HG03575 (cell line): Measurements from ENCODE around the gene ZCCHC24.

Experiments used
- ATAC-seq: cut with Tn5 transposase; IDR thresholded peaks from one replicate; pipeline ENCODE4 v1.9.1; 2021; ENCODE audit not compliant: unreplicated experiment, insufficient number of reproducible peaks, low FRiP score; ENCODE audit errors: extremely low read depth

The ZCCHC24 gene

GRCh38 chr10:79418886-79419595, 26.4 kb downstream of the ZCCHC24 start:
- ATAC-seq = no peak

GRCh38 chr10:79418274-79418673, 27.1 kb downstream of the ZCCHC24 start:
- no peak for ATAC-seq

DNA sequence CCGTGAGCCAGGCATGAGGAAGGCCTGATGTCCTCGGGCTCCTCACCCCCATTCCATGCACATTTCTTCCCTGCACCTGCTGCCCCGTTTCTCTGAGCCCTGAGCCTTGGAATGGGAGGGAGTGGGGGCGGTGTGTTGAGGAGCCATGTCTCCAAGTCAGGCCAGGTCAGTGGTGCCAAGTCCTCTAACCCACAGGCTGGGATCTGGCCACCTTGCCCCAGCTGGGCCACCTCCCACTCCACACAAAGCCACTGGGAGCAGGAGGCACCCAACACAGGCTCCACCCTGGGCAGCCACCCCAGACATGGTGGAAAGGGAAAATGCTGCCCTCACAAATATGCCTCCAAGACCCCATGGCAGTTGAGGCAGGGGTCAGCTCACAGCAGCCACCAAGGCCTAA, 27.7 kb downstream of the ZCCHC24 start:
- ATAC-seq = no peak

- ATAC-seq = no peak
These were observed 28.2 kb downstream of the ZCCHC24 start for GRCh38 chr10:79417266-79417665.

DNA sequence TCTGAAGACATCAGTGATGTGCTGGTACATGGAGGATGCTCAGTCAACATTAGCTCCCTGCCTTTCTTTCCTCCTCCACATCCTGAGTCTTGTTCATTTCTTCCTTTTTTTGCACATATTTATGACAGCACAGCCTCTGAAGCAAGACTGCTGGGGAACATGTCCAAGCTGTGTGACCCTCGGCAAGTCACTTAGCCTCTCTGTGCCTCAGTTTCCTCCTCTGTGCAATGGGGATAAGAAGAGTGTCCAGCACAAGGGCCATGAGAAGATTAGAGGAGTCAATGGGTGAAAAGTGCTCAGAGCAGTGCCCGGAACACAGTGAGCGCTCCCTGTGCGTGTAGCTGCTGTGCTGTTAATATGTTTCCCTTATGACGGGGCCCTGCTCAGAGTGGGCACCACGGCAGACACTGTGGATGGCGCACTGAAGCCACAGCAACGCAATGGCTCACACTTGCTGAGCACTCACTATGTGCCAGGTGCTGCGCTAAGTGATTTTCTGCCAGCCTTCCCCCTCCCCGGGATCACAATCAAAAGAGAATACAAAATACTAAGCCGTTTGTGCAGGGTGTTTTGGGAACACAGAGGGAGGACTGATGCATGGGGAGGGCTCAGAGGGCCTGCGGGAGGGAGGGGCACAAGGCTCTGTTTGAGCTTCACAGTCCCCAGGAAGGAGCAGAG, 28.7 kb downstream of the ZCCHC24 start:
- no peak for ATAC-seq

DNA sequence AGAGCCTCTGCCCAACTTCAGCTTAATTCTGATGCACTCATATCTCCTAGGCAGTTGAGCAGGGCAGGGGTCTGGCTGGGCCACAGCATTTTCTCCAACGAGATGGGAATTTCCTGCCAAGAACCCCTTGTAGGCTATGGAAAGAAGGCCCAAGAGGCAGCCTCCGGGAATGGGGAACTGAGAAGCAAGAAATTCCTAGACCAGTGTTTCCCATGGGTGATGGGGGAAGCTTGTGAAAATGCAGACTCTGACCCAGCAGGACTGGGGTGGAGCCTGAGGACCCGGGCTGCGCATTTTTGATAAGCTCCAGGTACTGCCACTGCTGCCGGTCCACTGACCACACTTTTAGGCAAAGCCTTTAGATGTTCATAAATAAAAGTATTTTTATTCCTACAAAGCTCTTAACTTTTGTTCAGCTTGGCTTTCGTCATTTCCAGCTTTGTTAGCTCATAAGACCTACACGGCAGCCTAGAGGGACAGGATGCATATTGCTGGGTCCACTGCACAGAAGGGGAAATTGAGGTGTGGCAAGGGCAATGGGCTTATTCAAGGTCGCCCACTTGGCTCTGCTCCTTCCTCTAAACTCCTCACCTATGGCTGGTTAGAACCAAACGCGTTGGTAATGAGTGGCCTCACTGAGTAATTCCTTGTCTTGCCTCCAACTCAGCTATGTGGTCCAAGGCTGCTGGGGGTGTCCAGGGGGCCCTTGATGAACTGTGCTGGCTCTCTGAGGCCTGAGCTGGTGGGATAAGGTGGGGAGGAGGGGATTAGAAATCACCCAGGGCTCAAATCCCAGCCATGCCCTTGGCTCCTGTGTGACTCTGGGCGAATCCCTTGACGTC, 29.5 kb downstream of the ZCCHC24 start:
- ATAC-seq = no peak

DNA sequence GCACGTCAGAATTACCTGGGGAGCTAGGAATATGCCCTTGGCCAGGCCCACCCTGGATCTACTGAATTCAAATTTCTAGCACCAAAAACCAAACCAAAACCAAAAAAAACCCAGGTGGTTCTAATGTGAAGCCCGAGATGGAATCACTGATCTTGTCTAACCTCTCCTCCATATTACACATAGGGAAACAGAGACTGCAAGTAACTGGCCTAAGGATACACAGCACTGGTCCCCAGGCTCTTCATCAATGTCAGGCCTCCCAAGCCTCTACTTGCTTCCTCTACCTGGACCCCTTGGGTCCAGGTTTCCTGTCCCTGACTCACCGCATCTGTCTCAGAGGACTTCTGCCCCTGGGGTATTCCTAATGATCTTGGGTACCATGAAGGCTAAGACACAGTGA, 30.7 kb downstream of the ZCCHC24 start:
- ATAC-seq = no peak

- no peak for ATAC-seq
These were observed 32.2 kb downstream of the ZCCHC24 start for GRCh38 chr10:79413196-79413595.

- no peak for ATAC-seq
These were observed 32.9 kb downstream of the ZCCHC24 start for GRCh38 chr10:79412516-79412915.

- ATAC-seq = no peak
These were observed 33.6 kb downstream of the ZCCHC24 start for GRCh38 chr10:79411546-79412495.

DNA sequence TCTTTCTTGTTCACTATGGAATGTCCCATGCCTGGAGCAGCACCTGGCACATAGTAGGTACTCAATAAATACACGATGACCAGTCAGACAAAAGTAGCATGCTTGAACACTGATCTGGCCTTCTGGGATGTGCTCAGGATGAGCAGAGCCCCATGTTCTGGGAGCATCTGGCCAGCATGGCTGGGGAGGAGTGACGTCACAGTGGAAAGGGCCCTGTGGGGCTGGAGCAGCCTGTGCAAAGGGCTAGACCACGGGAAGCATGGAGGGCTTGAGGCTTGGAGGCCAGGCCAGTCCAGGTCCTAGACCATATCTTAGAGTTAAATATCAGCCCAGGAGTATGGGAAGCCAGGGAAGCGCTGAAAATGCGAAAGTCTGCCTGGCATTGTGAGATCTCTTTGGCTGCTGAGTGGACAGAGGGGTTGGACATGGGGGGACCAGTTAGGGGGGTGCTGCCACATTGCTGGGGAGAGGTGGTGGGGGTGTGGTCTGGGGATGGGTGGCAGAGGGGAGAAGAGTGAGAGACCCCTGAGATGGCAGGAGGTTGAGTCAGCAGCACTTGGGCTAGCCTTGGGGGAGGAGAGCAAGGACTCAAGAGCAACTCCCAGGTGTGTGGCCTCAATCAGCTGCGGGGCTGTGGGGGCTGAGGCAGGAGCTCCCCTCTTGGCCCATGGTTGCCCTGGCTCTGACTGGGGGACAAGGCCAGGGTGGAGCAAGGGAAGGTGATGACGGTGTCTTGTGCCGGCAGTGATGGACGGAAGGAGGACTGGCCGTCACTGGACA, 34.9 kb downstream of the ZCCHC24 start:
- ATAC-seq = no peak

DNA sequence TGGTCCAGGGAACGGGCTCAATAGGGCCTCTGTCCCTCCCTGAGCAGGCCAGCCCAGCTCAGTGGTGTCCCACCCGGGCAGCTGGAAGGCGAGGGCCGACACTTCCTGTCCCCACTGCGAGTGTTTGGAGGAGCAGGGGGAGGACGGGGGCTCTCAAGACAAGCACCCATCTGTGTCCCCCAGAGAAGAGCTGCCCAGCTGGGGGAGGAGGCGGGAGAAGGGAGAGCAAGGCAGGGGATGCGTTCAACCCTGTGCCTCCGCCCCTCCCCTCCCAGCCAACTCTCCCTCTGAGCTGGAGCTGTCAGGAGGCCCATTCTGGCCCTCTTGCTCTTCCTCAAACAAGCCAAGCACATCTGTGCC, 35.7 kb downstream of the ZCCHC24 start:
- ATAC-seq = no peak

DNA sequence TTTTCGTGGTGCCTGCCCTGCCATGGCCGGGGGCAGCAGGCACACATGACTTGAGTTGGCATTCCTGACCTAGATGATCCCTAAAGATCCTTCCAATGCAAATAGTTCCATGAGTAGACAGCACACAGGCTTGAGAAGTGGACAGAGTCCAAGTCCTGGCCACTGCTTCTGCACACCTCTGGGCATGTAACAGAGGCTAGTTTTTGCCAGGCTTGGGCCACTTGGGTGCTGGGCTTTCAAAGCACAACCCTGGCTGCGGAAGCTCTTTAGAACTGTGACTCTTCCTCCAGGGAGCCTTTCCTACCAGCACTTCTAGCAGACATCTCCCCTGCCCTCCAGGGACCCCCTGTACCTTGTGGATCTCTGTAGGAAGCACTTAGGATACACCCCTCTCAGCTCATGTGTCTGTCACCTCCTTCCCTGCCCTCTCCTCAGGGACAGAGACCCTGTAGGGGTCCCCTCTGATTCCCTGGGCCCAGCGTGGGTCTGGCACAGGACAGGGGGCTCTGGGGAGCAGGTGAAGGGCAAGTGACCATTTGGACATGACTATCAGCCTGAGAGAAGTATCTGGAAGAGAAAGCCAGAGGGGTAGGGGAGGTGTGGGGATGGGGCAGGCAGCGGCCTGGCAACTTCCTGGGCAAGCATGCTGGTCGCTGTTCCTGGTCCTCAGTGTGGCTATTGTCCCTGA, 36.2 kb downstream of the ZCCHC24 start:
- no peak for ATAC-seq

DNA sequence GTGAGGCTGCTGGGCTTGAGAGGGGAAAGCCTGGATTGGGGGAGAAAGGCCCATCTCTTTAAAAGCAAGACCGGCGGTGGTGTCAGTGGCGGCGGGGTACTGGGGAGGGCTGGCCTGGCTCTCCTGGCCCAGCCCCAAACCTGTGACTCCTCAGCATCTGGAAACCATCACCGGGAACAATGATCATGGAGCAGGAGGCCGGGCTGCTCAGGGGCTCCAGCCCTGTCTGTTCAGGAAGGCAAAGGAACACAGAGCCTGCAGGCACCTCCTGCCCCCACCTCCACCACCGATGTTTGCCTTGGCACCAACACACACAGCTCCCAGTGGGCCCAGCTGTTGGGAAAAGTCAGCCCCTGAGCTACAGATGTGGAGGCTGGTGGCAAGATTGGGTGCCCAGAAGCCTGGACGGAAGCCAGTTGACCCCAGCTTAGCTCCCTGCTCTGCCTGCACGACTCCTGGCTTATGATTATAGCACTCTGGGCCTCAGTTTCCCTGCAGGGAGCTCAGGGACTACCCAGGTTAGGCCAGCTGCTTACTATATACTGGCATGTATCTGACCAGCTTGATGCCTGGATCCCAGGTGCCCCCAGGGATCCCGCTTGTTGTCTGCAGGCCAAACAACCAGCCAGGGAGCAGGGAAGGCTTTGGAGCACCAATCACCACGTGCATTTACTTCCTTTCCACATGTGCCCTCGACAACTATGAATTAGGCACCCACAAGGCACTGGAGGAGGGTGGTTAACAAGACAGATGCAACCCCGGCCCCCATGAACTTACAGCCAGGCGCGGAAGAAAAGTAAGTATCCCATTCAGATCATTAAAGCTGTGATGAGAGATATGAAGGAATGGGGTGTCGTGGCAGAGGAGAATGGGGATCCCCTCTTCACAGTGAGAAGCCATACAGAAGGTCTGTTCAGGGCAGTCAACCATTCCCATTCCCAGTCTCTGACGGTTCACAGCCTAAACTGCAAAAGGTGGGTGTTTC, 37.3 kb downstream of the ZCCHC24 start:
- no peak for ATAC-seq

- no peak for ATAC-seq
These were observed 38.0 kb downstream of the ZCCHC24 start for GRCh38 chr10:79407423-79407796.

DNA sequence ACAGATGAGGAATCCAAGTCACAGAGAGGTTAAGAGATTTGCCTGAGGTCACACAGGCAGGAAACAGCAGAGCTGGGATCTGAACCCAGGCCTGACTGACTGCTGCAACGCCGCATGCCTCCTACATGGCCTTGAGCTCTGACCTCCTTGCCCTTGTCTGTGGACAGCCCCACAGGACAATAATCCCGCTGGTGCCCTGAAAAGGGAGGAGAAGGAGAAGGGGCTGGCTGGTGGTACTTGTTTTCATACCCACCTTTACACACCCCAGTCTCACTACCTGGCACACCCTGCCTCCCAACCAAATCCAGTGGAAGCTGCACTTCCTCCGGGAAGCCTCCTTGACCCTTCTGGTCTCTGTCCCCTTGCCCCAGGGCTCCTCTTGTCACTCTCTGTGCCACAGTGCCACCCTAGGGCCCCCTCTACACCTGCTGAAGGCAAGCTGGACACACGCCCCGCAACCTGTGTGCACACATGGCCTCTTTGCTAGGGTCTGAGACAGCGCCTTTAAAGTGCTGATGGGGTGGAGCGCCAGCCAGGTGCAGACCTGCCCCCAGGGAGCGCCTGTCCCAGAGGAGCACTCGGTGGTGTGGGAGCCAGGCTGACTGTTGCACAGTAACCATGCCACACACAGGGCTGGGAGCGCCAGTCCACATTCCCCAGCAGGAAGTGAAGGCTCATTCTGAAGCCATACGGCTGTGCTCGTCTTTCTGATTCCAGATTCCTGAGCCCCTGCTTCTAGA, 38.6 kb downstream of the ZCCHC24 start:
- no peak for ATAC-seq
